Motor neuron (in vitro differentiated cells): Measurements from ENCODE around the gene XIRP1. TPM values are rescaled to one million over a fixed set of nuclear protein-coding genes. Genes with fewer than 3 reads are reported as not detected.

Source experiments
- ATAC-seq, 8 experiments: fragments of 200-7000 bp; cut with Tn5 transposase; replicated peaks in 6 of 8; 2 replicates each; pipeline ENCODE4 v1.8.0; 2021; ENCODE audit warnings: mild to moderate bottlenecking in 8 of 8, moderate library complexity in 8 of 8
- H3K27ac ChIP-seq, 2 donors: fragments of 250-450 bp; sonication (Bioruptor Pico); 2 replicates each; pipeline ENCODE4 v1.9.0; 2021; ENCODE audit warnings: antibody characterized with exemption in 2 of 2, mild to moderate bottlenecking in 2 of 2, moderate library complexity in 1 of 2
- H3K4me1 ChIP-seq, 2 donors: fragments of 250-450 bp; sonication (Bioruptor Pico); replicated peaks in 1 of 2; 2 replicates each; pipeline ENCODE4 v1.6.1; 2021; ENCODE audit warnings: antibody characterized with exemption in 2 of 2, mild to moderate bottlenecking in 2 of 2, moderate library complexity in 1 of 2
- H3K4me3 ChIP-seq, 5 donors: fragments of 250-450 bp; sonication (Bioruptor Pico); 2 replicates each; pipeline ENCODE4 v1.9.0; 2021; ENCODE audit warnings: antibody characterized with exemption in 5 of 5, mild to moderate bottlenecking in 5 of 5, moderate library complexity in 4 of 5
- WGBS, 10 experiments: fragments of 450-650 bp; shearing (Covaris generic); methylation state at CpG; one replicate each; pipeline ENCODE4 v1.0.0; 2022; 5-methylcytosine and 5-hydroxymethylcytosine counted together
- in situ Hi-C, 9 experiments: fragments of 400-800 bp; cut with MboI; loops; one replicate each; pipeline ENCODE4 v1.15.0; 2021; ENCODE audit warnings: low sequenced_read_pairs in 9 of 9, low pct_unique_long_range_greater_than_20kb in 2 of 9; ENCODE audit not compliant: unreplicated experiment in 9 of 9
- total RNA-seq, 8 experiments: library from RNA; unstranded; fragments of 300-600 nt; gene quantifications; 2 replicates each; pipeline versions ENCODE4 v1.2.3 to v1.2.4, GENCODE V29; 2022

Gene XIRP1
- total RNA-seq, 8 experiments from 2014 or later, result 0.05 to 0.66 (median 0.15) TPM

- Histone ChIP-seq H3K4me3 (no peak overlapping the region), H3K4me1 (peaks cover 0 to 5% of the 10 kb centered on the region in 2 donors), H3K27ac (no peak overlapping the region)
- no peak for ATAC-seq
- 82 to 100% (median 83%) methylated on average over 1 to 3 of the region's 6 CpGs; no CpG with 5 or more reads in 5 of the 10 experiments for WGBS, 10 experiments
- in situ Hi-C loops, result no loop called here
Measured at GRCh38 chr3:39205919-39206516, 13.6 kb upstream of the XIRP1 start.

GRCh38 chr3:39205131-39205530 lies 12.7 kb upstream of the XIRP1 start:
- no peak overlapping the region for H3K4me3 ChIP-seq
- H3K4me1 ChIP-seq, result peaks cover 0 to 5% of the 10 kb centered on the region in 2 donors
- WGBS, 10 experiments, result 10 to 100% (median 63%) methylated on average over 1 to 2 of the region's 2 CpGs; no CpG with 5 or more reads in 3 of the 10 experiments
- no peak overlapping the region for H3K27ac ChIP-seq
- ATAC-seq, result no peak
- in situ Hi-C loops, result no loop called here

- no peak for ATAC-seq
- H3K4me3 ChIP-seq, result no peak overlapping the region
- WGBS, 10 experiments, result 6 to 100% (median 78%) methylated on average over 1 to 5 of the region's 5 CpGs; no CpG with 5 or more reads in 5 of the 10 experiments
- no peak overlapping the region for H3K27ac ChIP-seq
- in situ Hi-C loops, result no loop called here
- peaks cover 0 to 5% of the 10 kb centered on the region in 2 donors for H3K4me1 ChIP-seq
Measured at GRCh38 chr3:39203860-39204259, 11.5 kb upstream of the XIRP1 start.

- 0 to 80% (median 60%) methylated on average over 1 to 2 of the region's 4 CpGs; no CpG with 5 or more reads in 5 of the 10 experiments for WGBS, 10 experiments
- no peak overlapping the region for H3K27ac ChIP-seq
- in situ Hi-C loops, result no loop called here
- no peak overlapping the region for H3K4me3 ChIP-seq
- no peak for ATAC-seq
- peaks cover 0 to 5% of the 10 kb centered on the region in 2 donors for H3K4me1 ChIP-seq
Measured at GRCh38 chr3:39203402-39203801, 11.0 kb upstream of the XIRP1 start.

DNA sequence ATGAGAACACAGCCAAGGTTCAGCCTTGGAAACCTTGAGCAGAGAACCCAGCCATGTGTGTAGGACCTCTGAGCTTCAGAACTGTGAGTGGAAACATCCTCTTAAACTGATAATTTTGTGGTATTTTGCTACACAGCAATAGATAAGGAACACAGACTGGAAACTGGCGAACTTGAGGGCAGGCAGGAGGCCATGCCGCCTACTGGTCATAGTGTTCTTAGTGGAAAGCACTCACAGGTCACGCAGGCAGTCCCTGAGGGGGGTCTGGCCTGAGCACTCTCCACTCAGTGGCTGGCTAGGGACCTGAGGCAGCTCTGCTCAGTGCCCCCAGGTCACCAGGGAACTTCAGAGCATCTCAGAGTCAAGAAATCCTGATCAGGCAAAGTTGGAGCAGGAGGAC lies 9.7 kb upstream of the XIRP1 start:
- Histone ChIP-seq H3K4me3 (no peak overlapping the region), H3K4me1 (no peaks in the 10 kb centered on the region), H3K27ac (no peak overlapping the region)
- in situ Hi-C loops, result no loop called here
- ATAC-seq, result no peak
- WGBS, 10 experiments, result 7 to 75% (median 67%) methylated on average over 1 to 2 of the region's 3 CpGs; no CpG with 5 or more reads in 7 of the 10 experiments

DNA sequence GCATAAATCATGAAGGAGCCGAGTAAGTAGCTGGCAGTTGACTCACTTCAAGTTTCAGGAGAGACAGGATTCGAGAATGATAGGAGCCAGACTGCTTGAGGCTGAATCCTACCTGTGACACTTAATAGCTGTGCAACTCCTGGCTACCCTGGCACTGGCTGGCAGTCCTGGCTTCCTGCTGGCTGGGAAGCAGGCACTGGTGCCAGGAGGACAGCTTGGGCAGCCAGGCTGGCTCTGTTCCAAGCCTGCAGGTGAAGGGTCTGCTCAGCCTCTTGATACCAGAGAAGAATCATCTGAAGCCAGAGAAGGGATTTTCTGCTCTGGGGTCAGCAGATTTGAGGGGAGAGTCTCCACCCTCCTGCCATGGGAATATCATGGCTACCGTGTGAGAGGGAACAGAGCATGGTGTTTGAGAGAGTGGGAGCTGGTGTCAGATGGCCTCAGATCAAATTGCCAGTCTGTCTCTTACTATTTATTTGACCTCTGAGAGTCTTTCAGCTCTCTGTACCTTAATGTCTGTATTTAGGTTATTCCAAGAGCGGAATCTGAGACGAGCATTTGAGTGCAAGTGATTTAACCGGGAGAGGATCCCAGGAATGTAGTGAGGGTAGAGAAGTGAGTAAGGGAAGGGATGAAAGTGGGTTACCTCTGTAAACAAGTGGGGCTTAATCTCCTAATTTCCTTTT lies 4.4 kb upstream of the XIRP1 start:
- no peak for ATAC-seq
- 8 to 100% (median 48%) methylated on average over 1 to 5 of the region's 6 CpGs; no CpG with 5 or more reads in 1 of the 10 experiments for WGBS, 10 experiments
- Histone ChIP-seq H3K4me1 (no peaks in the 10 kb centered on the region), H3K27ac (no peak overlapping the region), H3K4me3 (no peak overlapping the region)
- in situ Hi-C loops, result loop anchor here in 2 of 9 experiments (10.0 kb wide), 2 partner anchors 78 to 88 kb away; partner anchors contain the start of gene CX3CR1 (in 1 of the 2)

GRCh38 chr3:39196034-39196433 lies 3.6 kb upstream of the XIRP1 start:
- in situ Hi-C loops, result loop anchor here in 2 of 9 experiments (10.0 kb wide), 2 partner anchors 79 to 89 kb away; partner anchors contain the start of gene CX3CR1 (in 1 of the 2)
- Histone ChIP-seq H3K4me3 (no peak overlapping the region), H3K4me1 (no peaks in the 10 kb centered on the region), H3K27ac (no peak overlapping the region)
- ATAC-seq, result no peak
- WGBS, 10 experiments, result 59 to 100% (median 88%) methylated on average over 2 to 3 of the region's 3 CpGs; no CpG with 5 or more reads in 1 of the 10 experiments

GRCh38 chr3:39193391-39193790 lies 996 bp upstream of the XIRP1 start:
- in situ Hi-C loops, result loop anchor here in 2 of 9 experiments (10.0 kb wide), 2 partner anchors 81 to 91 kb away; partner anchors contain the start of gene CX3CR1 (in 1 of the 2)
- H3K4me1 ChIP-seq, result no peaks in the 10 kb centered on the region
- no peak overlapping the region for H3K27ac ChIP-seq
- peak in 1 of 8 experiments; percentile 27 for ATAC-seq
- H3K4me3 ChIP-seq, result no peak overlapping the region
- WGBS, 10 experiments, result 75 to 80% methylated on average over 2 of the region's 7 CpGs; no CpG with 5 or more reads in 8 of the 10 experiments

- 43 to 83% (median 80%) methylated on average over 1 of the region's 3 CpGs; no CpG with 5 or more reads in 7 of the 10 experiments for WGBS, 10 experiments
- in situ Hi-C loops, result loop anchor here in 2 of 9 experiments (10.0 kb wide), 2 partner anchors 83 to 93 kb away; partner anchors contain the start of gene CX3CR1 (in 1 of the 2)
- Histone ChIP-seq H3K27ac (no peak overlapping the region), H3K4me3 (no peak overlapping the region), H3K4me1 (no peaks in the 10 kb centered on the region)
- no peak for ATAC-seq
Measured at GRCh38 chr3:39191773-39192172, 622 bp downstream of the XIRP1 start.

DNA sequence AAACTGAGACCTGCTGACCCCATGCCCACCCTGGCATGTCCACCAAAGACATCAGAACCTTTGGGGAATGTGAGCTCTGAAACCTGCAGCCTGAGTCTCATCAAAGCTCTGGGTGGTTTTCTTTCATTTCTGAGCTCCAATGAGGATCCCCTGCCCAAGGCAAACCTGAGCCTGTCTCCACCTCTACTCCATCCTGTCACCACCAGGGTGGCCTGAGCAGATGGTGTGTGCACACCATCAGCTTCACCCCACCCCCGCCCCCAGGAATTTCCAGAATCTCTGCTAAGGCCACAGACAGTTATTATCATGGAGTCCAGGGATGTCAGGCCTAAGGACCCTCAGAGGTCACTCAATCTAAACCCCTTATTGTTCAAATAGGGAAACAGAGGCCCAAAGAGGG lies 1.3 kb downstream of the XIRP1 start:
- no peaks in the 10 kb centered on the region for H3K4me1 ChIP-seq
- ATAC-seq, result peak in 1 of 8 experiments; percentile 43
- in situ Hi-C loops, result loop anchor here in 2 of 9 experiments (10.0 kb wide), 2 partner anchors 84 to 94 kb away; partner anchors contain the start of gene CX3CR1 (in 1 of the 2)
- WGBS, 10 experiments, result no CpG with 5 or more reads among the region's 1 CpG
- no peak overlapping the region for H3K27ac ChIP-seq
- no peak overlapping the region for H3K4me3 ChIP-seq

- ATAC-seq, result no peak
- in situ Hi-C loops, result loop anchor here in 2 of 9 experiments (10.0 kb wide), 2 partner anchors 84 to 94 kb away; partner anchors contain the start of gene CX3CR1 (in 1 of the 2)
- no peaks in the 10 kb centered on the region for H3K4me1 ChIP-seq
- 29 to 90% (median 72%) methylated on average over 1 to 3 of the region's 7 CpGs; no CpG with 5 or more reads in 6 of the 10 experiments for WGBS, 10 experiments
- no peak overlapping the region for H3K4me3 ChIP-seq
- no peak overlapping the region for H3K27ac ChIP-seq
Measured at GRCh38 chr3:39190281-39191025, 1.9 kb downstream of the XIRP1 start.

- in situ Hi-C loops, result loop anchor here in 2 of 9 experiments (10.0 kb wide), 2 partner anchors 85 to 95 kb away; partner anchors contain the start of gene CX3CR1 (in 1 of the 2)
- Histone ChIP-seq H3K4me1 (no peaks in the 10 kb centered on the region), H3K27ac (no peak overlapping the region), H3K4me3 (no peak overlapping the region)
- WGBS, 10 experiments, result 0 to 60% (median 27%) methylated on average over 1 to 5 of the region's 5 CpGs; no CpG with 5 or more reads in 3 of the 10 experiments
- peak; percentile 44 to 89 (median 72) for ATAC-seq
Measured at GRCh38 chr3:39189959-39190269, 2.5 kb downstream of the XIRP1 start.
